ENCODE measurements around the gene SLC33A1. TPM values are rescaled to one million over a fixed set of nuclear protein-coding genes. Genes with fewer than 3 reads are reported as not detected.
"Not testable (repeated sequence)": the region's sequence is repeated elsewhere in the genome, so short reads cannot be mapped to it uniquely, and the experiment has no call there.

Gene SLC33A1
- total RNA-seq, 1 donor from 2014 or later = 30.0 TPM

- DNase-seq (ENCODE audit: low spot score) = not testable (repeated sequence)
These were observed 8.2 kb upstream of the SLC33A1 start for GRCh38 chr3:155862290-155862982.

GRCh38 chr3:155861476-155862183 lies 7.4 kb upstream of the SLC33A1 start:
- no peak for DNase-seq (ENCODE audit: low spot score)

- DNase-seq (ENCODE audit: low spot score) = not testable (repeated sequence)
These were observed 6.2 kb upstream of the SLC33A1 start for GRCh38 chr3:155860424-155860823.

GRCh38 chr3:155859859-155860258 lies 5.6 kb upstream of the SLC33A1 start:
- DNase-seq (ENCODE audit: low spot score) = no peak

GRCh38 chr3:155853214-155854140 lies 750 bp downstream of the SLC33A1 start:
- DNase-seq (ENCODE audit: low spot score) = no peak

GRCh38 chr3:155852341-155852740 lies 1.9 kb downstream of the SLC33A1 start:
- no peak for DNase-seq (ENCODE audit: low spot score)

GRCh38 chr3:155849404-155849803 lies 4.8 kb downstream of the SLC33A1 start:
- DNase-seq (ENCODE audit: low spot score) = not testable (repeated sequence)

GRCh38 chr3:155847993-155848392 lies 6.2 kb downstream of the SLC33A1 start:
- no peak for DNase-seq (ENCODE audit: low spot score)

GRCh38 chr3:155846119-155846518 lies 8.1 kb downstream of the SLC33A1 start:
- DNase-seq (ENCODE audit: low spot score) = no peak

GRCh38 chr3:155843569-155843968 lies 10.7 kb downstream of the SLC33A1 start:
- no peak for DNase-seq (ENCODE audit: low spot score)

GRCh38 chr3:155835341-155836071 lies 18.7 kb downstream of the SLC33A1 start:
- DNase-seq (ENCODE audit: low spot score) = no peak

- not testable (repeated sequence) for DNase-seq (ENCODE audit: low spot score)
These were observed 25.6 kb downstream of the SLC33A1 start for GRCh38 chr3:155828490-155829098.

GRCh38 chr3:155815030-155815545 lies 39.1 kb downstream of the SLC33A1 start:
- no peak for DNase-seq (ENCODE audit: low spot score)

- DNase-seq (ENCODE audit: low spot score) = not testable (repeated sequence)
These were observed 41.0 kb downstream of the SLC33A1 start for GRCh38 chr3:155813224-155813623.

- no peak for DNase-seq (ENCODE audit: low spot score)
These were observed 45.0 kb downstream of the SLC33A1 start for GRCh38 chr3:155809181-155809580.

GRCh38 chr3:155807823-155808222 lies 46.4 kb downstream of the SLC33A1 start:
- DNase-seq (ENCODE audit: low spot score) = no peak

GRCh38 chr3:155805802-155806618 lies 48.2 kb downstream of the SLC33A1 start, which contains the start of gene C3orf33:
C3orf33 (minus strand) TSS chr3:155806278; CDS start chr3:155806252, 26 bp downstream.
- peak; percentile 92 for DNase-seq (ENCODE audit: low spot score)

- DNase-seq (ENCODE audit: low spot score) = no peak
These were observed 48.9 kb downstream of the SLC33A1 start for GRCh38 chr3:155805204-155805801.

GRCh38 chr3:155804323-155804722 lies 49.9 kb downstream of the SLC33A1 start:
- no peak for DNase-seq (ENCODE audit: low spot score)
